ENCODE data around the gene DUOXA1. TPM values are rescaled to one million over a fixed set of nuclear protein-coding genes. Genes with fewer than 3 reads are reported as not detected.

DUOXA1 gene
- total and polyA plus RNA-seq, 9 of the 15 experiments (the other 6 are each of a cell fraction or from before 2014, with no cell fraction given): 0.17 to 0.74 (median 0.24) TPM; not detected in 6

GRCh38 chr15:45166834-45167630 is 37.4 kb upstream of the DUOXA1 start (continued):
- TF ChIP-seq, protein P1, sequence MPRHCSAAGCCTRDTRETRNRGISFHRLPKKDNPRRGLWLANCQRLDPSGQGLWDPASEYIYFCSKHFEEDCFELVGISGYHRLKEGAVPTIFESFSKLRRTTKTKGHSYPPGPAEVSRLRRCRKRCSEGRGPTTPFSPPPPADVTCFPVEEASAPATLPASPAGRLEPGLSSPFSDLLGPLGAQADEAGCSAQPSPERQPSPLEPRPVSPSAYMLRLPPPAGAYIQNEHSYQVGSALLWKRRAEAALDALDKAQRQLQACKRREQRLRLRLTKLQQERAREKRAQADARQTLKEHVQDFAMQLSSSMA (CRISPR knock-in tag; IDR thresholded peaks at IDR 0.05): no peak
- TF ChIP-seq HDAC6 (IDR thresholded peaks at IDR 0.05; ENCODE audit: low read depth, low read length): no peak
- peak; percentile 43; the same call in 1 of the 2 replicates for TF ChIP-seq HCFC1 (IDR thresholded peaks at IDR 0.05; ENCODE audit: low read depth, low read length)
- no peak for TF ChIP-seq ZNF561 (CRISPR knock-in tag; conservative IDR thresholded peaks at IDR 0.05)
- no peak for TF ChIP-seq ZNF668 (CRISPR knock-in tag; IDR thresholded peaks at IDR 0.05)
- 0 out of 2 replicates have a peak, but pooled peaks have one; percentile 34 for TF ChIP-seq ZNF395 (CRISPR knock-in tag; IDR thresholded peaks at IDR 0.05)
- no peak for TF ChIP-seq NR0B1 (IDR thresholded peaks at IDR 0.05; ENCODE audit: partially characterized antibody)
- TF ChIP-seq STAT5B (CRISPR knock-in tag; IDR thresholded peaks at IDR 0.05): no peak
- peak; percentile 81 for TF ChIP-seq RBFOX2 (IDR thresholded peaks at IDR 0.05; ENCODE audit: low read depth, low read length)
- TF ChIP-seq, protein P2, sequence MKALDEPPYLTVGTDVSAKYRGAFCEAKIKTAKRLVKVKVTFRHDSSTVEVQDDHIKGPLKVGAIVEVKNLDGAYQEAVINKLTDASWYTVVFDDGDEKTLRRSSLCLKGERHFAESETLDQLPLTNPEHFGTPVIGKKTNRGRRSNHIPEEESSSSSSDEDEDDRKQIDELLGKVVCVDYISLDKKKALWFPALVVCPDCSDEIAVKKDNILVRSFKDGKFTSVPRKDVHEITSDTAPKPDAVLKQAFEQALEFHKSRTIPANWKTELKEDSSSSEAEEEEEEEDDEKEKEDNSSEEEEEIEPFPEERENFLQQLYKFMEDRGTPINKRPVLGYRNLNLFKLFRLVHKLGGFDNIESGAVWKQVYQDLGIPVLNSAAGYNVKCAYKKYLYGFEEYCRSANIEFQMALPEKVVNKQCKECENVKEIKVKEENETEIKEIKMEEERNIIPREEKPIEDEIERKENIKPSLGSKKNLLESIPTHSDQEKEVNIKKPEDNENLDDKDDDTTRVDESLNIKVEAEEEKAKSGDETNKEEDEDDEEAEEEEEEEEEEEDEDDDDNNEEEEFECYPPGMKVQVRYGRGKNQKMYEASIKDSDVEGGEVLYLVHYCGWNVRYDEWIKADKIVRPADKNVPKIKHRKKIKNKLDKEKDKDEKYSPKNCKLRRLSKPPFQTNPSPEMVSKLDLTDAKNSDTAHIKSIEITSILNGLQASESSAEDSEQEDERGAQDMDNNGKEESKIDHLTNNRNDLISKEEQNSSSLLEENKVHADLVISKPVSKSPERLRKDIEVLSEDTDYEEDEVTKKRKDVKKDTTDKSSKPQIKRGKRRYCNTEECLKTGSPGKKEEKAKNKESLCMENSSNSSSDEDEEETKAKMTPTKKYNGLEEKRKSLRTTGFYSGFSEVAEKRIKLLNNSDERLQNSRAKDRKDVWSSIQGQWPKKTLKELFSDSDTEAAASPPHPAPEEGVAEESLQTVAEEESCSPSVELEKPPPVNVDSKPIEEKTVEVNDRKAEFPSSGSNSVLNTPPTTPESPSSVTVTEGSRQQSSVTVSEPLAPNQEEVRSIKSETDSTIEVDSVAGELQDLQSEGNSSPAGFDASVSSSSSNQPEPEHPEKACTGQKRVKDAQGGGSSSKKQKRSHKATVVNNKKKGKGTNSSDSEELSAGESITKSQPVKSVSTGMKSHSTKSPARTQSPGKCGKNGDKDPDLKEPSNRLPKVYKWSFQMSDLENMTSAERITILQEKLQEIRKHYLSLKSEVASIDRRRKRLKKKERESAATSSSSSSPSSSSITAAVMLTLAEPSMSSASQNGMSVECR (CRISPR knock-in tag; IDR thresholded peaks at IDR 0.05): 0 out of 2 replicates have a peak, but pooled peaks have one; percentile 45
- TF ChIP-seq EGR1 (conservative IDR thresholded peaks at IDR 0.05): 0 out of 2 replicates have a peak, but pooled peaks have one; percentile 3
- no peak for TF ChIP-seq ETV6 (IDR thresholded peaks at IDR 0.05; ENCODE audit: borderline replicate concordance in 1 of 2, low read depth in 2 of 2, low read length in 1 of 2)
- no peak for TF ChIP-seq ETV6 (CRISPR knock-in tag; IDR thresholded peaks at IDR 0.05; ENCODE audit: borderline replicate concordance)
- TF ChIP-seq, protein P3, sequence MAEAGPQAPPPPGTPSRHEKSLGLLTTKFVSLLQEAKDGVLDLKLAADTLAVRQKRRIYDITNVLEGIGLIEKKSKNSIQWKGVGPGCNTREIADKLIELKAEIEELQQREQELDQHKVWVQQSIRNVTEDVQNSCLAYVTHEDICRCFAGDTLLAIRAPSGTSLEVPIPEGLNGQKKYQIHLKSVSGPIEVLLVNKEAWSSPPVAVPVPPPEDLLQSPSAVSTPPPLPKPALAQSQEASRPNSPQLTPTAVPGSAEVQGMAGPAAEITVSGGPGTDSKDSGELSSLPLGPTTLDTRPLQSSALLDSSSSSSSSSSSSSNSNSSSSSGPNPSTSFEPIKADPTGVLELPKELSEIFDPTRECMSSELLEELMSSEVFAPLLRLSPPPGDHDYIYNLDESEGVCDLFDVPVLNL (CRISPR knock-in tag; IDR thresholded peaks at IDR 0.05; ENCODE audit: low read depth): no peak
- no peak for TF ChIP-seq HDAC3 (IDR thresholded peaks at IDR 0.05; ENCODE audit: borderline replicate concordance, partially characterized antibody)
- TF ChIP-seq KAT7 (CRISPR knock-in tag; IDR thresholded peaks at IDR 0.05; ENCODE audit: borderline replicate concordance): no peak
- TF ChIP-seq FOXA1 (IDR thresholded peaks at IDR 0.05; ENCODE audit: borderline replicate concordance): no peak
- TF ChIP-seq CBX5 (IDR thresholded peaks at IDR 0.05; ENCODE audit: borderline replicate concordance, low read depth): no peak
